Stimulated activated CD4-positive, alpha-beta T cell treated with anti-CD3 and anti-CD28 coated beads, TNF-alpha, amount 100 ng/mL, for 4 hours (primary cell): ENCODE results near the gene MAFF.
"Not testable (repeated sequence)": the region's sequence is repeated elsewhere in the genome, so short reads cannot be mapped to it uniquely, and the experiment has no call there.

Source experiments
- DNase-seq, 3 experiments: peaks; one replicate each; pipeline ENCODE4 v3.0.0-alpha.2; 2020; ENCODE audit warnings: low read depth in 3 of 3

Gene MAFF

DNA sequence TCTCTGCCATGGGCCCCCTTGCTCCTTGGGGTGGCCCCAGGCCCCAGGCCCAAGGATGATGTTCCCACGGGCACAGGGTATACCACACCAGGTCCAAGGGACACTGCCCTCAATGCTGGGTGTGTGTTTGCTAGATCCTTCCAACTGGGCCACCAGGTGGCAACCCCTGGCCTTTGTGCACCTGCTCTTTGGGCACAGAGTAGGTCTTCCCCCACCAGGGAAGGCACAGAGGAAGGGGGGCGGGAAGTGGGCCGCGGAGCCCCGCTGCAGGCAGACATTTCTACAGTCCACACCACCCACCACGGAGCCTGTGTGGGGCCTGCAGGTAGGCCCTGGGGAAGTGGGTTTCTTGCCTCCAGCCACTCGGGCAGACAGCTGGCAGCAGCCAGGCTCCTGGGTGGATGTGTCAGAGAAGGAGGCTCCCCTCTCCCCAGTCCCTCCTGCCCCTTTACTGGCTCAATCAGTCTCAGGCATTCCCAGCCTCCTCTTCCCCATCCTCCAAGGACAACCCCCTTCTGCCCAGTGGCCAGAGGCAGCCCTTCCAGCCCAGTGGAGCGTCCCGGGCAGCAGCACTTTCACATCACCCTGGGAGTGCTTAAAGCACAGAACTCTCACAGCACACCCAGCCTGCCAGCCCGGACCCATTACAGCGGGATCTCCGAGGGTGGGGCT lies 21.6 kb downstream of the MAFF start:
- no peak for DNase-seq

DNA sequence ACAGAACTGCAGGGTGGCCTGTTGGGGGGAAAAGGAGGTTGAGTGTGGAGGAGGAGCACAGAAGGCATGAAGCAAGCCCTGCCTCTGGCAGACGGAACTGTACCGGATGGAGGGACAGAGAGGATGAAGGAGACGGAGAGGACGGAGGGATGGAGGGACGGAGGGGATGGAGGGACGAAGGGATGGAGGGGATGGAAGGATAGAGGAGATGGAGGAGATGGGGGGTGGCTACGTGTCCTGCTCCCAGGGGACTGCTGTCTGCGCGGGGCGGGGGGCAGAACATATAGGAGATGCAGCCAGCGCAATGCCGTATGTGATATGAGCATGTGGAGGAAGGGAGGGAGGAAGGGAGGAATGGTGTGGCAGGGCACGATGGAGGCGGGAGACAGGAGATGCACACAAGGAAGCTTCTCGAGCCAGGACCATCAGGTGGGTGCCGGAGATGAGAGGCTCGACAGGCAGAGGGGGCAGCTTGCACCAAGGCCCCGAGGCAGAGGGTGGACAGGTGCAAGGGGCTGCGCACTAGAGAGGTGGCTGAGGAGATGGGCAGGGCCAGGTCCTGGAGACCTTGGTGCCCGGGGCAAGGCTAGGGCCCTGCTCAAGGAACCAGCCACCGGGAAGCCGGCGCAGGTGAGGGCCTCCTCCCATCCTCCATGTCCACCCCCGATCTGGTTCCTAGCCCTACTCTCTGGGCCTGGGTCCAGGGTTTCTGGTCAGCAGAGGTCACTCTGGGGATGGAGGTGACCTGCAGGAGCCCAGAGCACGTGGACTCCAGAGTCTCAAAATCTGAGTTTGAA lies 25.3 kb downstream of the MAFF start:
- DNase-seq = no peak

DNA sequence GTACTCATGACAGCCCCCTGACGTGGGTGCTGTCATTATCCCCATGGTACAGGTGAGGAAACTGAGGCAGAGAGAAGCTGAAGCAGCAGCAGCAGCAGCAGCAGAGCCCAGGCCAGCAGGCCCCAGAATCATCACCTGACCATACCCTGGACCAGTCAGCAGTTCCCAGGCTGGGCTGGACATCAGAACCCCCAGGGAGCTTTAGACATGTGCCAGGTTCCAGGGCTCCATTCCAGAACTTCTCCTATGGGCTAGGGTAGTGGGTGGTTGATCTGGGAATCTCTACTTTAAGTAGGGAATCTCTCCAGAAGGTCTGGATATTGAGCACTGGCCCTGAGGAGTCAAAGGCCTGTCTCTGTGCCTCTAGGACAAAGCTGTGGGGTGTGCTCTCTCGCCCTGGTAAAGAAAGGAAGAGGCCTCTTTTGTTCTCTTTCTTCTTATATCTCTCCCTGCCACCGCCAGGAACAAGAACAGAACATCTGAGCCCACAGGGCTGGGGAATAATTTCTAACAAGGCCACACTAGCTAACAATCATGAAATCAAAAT lies 26.6 kb downstream of the MAFF start:
- no peak for DNase-seq

DNA sequence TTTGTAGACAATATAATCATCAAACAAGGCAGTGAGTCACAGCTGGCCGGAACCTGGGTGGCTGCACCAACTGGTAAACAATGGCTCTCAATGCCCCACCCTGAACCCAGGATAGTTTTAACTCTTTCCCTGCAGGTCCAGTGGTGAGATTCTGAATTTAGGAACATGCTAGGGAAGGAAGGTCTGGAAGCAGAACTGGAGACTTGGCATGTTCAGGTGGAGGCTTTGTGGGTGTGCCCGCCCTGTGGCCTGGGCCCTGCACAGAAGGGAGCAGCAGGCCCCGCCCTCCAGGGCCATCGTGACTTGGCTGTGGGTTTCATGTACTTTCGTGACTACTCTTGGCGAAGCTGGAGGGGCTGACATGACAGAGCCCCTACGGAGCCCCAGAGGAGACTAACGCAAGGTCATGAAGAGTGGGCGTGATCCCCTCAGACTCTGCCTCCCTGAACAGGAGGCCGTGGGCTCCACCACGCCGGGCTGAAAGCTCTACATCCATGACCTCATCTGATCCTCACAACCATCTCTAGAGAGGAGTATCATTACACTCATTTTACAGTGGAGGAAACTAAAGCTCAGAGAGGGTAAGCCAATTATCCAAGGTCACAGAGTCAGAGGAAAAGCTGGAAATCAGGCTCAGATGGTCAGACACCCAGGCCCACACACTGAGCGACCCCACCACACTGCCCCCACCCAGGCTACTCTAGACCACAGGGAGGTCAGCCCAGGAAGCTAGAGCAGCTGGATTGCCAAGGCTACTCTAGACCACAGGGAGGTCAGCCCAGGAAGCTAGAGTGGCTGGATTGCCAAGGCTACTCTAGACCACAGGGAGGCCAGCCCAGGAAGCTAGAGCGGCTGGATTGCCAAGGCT lies 27.3 kb downstream of the MAFF start:
- DNase-seq = no peak

DNA sequence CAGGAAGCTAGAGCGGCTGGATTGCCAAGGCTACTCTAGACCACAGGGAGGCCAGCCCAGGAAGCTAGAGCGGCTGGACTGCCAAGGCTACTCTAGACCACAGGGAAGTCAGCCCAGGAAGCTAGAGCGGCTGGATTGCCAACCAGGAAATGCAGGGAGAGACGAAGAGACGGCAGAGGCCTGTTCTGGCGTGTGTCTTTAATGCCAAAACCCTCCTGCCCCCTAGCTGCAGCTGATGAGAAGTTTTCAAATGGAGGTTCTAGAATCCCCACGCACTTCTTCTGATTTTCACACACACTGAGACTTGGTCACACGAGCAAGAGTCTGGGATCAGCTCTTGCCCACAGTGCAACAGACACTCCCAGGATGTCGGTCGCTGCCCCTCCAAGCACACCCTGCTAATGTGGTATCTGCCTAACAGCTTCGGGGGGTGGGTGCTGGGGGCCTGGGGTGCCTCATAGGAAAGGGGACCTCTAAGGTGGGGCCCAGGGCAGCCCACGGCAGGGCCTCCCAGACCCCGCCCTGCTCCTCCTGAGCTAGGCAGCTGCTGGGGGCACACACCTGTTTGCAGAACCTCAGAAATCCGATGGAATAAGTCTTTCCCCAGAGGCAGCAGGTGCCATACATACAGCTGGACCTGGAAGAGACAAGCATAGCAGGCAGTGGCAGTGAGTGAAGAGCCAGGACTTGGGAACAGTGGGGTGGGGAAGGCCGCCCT lies 28.5 kb downstream of the MAFF start:
- DNase-seq = peak in 1 of 3 experiments; percentile 13

DNA sequence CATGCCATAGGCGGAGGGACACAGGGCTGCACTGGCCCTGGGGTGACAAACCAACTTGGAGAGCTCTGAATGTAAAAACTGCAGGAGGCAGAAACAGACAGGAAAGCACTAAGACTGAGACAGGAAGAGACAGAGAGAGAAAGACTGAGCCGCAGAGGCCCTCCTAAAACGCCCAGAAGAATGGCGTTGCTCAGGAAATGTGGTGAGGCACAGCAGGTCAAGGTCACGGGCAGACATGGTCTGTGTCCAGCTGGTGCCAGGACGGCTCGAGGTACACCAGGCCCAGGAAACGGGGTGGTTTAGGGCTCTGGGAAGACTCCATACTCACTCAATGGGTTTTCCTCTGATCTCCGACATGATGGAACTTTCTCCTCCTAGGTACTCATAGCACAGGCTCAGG lies 29.1 kb downstream of the MAFF start:
- no peak for DNase-seq

DNA sequence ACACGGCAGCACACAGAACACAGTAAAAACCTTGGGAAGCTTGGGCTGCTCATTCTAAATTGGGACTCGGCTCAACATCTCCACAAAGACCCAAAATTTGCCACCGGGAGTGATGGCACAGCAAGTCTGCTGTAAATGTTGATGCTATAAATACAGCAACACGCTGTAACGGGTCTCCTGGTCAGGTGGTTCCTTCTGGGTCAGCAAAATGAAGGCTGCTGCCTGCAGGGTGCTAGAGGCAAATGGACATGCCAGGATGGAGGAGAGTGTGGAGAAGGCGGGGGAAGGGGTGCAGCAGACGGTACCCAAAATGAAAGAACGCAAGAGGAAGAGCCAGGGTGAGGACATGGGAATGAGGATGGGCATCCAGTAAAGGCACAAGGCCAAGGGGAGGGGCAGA lies 30.4 kb downstream of the MAFF start:
- no peak for DNase-seq

DNA sequence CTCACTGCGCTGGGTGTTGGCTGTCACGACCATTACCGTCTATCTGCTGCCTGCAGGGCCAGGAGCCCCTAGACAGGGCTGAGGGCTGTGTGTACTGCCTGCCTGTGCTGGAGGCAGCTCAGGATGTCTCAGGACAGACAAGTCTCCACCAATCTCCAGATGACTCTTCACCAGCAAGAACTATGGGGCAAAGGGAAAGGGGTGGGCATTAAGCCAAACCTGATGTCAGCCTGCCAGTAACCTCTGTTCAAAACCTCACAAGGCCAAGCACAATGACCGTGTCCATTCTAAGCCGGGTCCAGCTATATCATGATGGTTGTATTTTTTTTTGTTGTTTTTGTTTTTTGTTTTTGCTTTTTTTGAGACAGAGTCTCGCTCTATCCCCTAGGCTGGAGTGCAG lies 31.6 kb downstream of the MAFF start:
- no peak for DNase-seq

DNA sequence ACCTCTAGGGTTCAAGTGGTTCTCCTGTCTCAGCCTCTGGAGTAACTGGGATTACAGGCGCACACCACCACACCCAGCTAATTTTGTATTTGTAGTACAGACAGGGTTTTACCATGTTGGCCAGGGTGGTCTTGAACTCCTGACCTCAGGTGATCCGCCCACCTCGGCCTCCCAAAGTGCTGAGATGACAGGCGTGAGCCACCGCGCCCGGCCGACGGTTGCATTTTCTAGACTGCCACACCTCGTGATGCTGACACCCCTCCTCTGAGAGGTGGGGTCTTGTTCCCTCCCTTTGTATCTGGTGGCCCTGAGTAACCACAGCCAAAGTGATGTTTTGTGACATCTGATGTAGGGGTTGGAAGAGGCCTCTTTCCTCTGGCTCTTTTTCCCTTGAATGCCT lies 32.1 kb downstream of the MAFF start:
- not testable (repeated sequence) for DNase-seq

DNA sequence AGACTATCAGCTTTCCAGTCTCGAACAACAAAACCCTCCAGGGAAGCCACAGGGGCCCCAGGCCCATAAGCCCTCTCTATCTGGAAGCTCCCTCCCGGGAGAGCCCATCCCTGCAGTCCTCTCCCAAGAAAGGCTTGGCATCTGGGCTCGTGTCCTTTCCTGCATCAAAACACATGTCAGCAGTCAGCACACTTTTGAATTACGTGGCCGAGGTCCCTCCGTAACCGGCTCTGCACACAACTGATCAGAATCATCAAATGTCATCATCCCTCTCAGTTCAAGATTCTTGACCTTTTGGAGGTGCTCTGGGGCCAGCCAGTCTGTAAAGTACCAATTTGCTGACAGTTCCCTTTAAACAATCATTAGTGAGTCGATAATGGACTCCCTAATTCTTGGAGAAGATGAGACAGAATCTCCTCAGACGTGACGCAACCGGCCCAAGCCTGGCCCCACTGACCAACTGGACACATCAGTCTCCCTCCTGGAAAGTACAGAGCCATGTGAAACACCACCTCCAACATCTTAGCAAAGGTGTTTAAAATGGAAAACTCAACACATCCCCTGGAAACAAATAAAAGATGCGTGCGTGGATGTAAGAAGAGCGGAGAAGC lies 33.6 kb downstream of the MAFF start:
- DNase-seq = no peak

DNA sequence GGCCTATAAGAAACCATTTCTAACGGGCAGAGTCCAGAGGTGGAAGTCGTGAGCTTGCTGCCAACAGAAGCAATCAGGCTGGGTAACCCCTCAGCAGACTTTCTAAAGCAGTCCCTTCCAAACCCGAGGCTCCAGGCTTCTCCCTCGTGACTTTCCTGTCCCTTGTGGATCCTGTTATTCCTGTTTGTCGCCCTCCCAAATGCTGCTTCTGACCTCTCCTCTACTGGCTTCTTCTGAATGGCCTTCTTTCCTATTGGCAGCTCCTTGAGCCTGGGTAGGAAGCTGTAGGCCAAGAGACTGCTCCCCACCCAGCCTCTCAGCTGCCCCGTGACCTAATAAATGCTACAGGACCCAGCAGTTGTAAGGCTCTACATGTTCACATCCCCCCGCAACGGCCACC lies 35.0 kb downstream of the MAFF start:
- DNase-seq = no peak

DNA sequence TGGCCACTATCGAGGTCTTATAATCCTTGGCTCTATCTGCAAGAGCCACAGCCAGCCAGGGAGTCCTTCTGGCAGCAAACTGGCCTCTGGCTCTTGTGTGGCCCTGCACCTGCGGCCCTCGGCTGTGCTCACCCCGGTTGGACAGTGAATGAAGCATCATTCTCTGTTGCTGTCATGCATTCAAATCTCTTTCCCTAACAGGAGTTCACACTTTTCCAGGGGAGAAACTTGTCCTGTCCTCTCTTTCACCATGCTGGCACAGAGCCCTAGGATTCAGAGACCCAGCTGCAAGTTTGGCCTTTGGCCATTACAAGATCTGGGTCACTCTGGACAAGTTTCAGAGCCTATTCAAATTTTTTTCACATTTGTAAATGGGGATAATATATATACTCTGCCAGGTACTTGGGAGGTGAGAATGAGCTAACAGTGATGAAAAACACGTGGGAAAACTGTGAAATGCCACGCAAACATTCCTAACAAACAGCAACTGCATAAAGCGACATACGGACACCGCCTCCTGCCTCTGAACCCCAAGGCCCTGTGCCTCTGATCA lies 36.8 kb downstream of the MAFF start:
- no peak for DNase-seq

DNA sequence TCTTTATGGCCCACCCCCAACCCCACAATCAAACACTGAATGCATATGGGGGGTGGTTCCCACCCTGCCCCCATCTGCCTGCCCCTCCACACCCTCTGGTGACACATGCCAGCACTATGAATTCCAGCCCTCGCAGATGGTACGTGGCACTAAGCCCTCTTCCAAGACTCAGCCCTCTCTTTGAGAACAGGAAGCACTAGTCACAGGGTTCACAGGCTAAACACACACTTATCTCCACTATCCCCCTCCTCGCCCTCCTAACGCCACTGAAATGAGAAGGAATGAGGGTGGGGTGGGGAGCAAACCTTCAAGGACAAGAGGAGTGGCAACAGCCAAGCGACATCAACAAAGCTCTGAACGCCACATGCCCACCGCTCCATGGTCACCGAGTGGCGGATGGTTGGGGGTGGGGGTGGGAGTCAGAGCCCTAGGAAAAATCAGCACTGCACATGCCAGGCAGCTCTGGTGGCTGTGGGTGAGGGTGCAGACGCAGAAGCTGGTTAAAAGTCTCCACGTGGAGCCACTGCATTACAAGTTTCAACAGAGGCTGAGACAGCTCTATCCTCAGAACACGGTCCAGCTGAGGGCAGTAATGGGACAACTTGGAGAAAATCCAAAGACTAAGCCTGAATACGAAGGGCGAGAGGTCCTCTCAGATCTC lies 37.4 kb downstream of the MAFF start:
- no peak for DNase-seq

DNA sequence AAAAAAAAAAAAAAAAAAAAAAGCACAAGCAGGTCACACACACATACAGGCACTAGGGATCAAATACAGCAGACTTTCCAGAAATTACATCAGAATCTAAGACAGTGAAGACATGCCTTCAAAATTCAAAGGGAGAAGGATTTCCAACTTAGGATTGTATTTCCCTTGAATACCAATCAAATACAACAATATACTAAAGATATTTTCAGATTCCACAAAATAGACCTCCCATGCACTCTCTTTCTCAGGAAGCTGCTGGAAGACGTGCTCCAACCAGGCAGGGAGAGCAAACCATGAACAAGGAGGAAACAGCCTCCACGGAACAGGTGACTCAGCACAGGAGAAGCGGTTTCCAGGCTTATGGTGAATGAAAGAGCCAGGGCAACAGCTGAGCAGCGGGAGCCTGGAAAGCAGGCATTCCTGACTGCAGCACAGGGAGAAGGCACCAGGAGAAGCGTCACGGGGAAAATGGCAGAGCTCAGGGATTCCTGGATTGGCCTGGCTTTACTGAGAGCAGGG lies 39.0 kb downstream of the MAFF start:
- no peak for DNase-seq

DNA sequence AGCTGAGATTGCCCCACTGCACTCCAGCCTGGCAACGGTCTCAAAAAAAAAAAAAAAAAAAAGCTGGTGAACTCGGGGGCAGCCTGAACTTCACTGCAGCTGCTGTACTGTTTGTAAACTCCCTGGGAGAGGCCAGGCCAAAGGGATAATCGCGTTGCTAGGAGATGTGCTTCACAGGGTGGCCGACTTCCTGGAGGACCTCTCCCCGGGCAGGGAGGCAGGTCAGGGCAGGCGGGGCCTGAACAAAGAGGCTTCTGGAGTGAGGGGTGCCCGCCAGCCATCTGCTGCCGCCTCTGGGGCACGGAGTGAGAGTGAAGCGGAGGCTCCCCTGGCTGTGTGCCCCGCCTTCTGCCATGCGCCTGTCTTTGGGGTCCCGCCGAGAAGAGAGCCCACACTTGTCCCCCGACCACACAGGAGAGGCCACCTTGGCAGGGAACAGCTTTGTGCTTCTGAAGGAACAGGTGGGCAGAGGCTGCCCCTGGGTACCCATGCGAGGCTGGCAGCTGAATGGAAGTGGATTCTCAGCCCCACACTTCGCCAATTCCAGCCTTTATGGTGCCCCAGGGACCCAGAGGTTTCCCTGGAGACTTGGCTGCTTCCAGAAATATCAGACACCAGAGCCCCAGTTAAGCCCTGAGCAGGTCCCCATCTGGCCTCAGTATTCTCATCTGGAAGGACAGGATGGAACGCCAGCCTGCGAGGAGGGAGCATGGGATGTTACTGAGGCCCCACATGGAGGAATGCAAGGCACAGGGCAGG lies 41.4 kb downstream of the MAFF start:
- DNase-seq = no peak

DNA sequence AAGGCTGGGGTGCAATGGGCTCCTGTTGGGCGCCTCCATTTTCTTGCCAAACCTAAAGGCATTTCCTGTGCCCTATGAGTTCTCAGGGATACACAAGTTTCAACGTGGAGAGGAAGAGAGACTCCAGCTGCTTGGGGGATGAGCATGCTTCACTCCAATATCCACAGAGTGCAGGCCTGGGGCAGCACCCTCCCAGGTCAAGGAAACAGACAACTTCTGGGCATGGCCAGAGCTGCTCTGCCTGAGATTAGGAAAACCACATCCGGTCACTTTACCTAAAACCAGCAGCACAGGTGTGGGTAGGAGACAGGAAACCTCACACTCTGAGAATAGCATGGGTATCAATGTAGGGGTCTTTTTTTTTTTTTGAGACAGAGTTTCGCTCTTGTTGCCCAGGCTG lies 42.3 kb downstream of the MAFF start:
- DNase-seq = no peak

DNA sequence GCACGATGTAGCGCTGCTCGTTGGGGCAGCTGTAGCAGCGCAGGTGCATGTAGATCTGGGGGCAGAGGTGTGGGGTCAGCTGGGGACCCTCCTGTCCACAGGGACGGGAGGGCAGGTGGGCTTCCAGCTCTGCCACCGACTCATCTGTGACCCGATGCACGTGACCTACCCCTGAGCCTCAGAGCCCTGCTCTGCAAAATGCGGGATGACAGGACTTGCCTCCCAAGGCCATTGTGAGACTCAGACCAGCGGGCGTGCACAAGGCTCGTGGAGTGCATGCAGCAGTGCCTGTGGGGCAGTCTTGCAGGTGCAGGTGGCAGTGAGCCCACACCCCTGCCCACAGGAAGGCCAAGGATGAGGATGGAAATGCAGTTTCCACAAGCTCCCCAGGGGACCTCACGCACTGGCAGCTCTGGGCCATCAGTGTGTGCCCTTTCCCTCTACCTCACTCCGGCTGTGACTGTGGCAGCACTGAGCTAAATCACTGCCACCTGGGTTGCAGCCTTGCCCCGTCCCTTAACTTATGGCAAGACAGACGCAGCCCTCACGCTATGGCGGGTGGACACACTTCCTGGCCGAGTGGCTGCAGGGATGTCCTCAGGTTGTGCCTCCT lies 44.4 kb downstream of the MAFF start:
- no peak for DNase-seq

DNA sequence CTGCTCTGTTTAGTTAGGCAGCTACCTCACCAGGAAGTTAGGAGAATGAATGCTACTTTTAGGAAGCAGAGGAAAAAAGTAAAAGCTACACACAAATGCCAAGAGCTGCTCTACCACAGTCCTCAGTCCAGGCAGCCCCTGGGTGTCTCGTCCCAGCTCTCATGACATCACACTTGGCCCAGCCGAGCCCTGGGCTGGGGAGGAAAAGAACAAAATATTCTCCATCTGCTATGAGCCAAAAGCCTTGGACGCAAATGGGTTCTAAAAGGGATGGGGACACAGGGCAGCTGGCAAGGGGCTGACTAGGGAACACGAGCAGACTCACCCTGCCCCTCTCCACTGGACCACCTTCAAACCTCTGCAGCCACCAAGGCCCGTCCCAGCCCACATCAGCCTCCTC lies 44.9 kb downstream of the MAFF start:
- DNase-seq = no peak

DNA sequence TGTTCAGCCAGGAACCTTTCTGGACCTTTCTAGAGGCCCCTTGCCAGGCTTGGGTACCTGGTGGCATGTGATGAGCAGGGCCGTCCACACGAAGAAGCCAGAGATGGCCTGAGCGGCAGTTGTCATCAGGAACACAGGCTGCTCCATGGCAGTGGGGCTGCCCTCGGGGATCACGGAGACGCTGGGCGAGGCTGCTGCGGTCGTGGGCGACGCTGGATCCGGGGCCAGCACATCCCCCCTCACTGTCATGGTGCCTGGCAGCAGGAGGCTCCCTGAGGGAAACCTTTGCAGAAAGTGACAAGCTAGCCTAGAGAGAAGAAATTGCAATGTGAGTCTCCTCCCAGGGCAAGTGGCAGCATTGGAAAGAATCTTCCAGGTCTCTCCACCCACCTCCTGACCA lies 45.9 kb downstream of the MAFF start:
- no peak for DNase-seq
